Testis (tissue), 3 donors: ENCODE measurements around the gene CEP152. TPM values are rescaled to one million over a fixed set of nuclear protein-coding genes. Genes with fewer than 3 reads are reported as not detected.
A peak's percentile ranks its signal among the peaks of the same experiment; 100 is the strongest.

Experiments used
- DNase-seq: peaks from one replicate; pipeline ENCODE4 v3.0.0-alpha.2; 2019
- H3K27ac ChIP-seq, 2 donors: fragments of 200-600 bp; sonication (generic); one replicate each; pipeline ENCODE4 v1.5.1; 2019
- H3K27me3 ChIP-seq: fragments of 200-600 bp; sonication (generic); one replicate; pipeline ENCODE4 v1.5.1; 2019
- H3K36me3 ChIP-seq: fragments of 200-600 bp; sonication (generic); one replicate; pipeline ENCODE4 v1.5.1; 2017; ENCODE audit warnings: low read depth; ENCODE audit errors: missing control alignments
- H3K4me1 ChIP-seq: fragments of 200-600 bp; sonication (generic); one replicate; pipeline ENCODE4 v1.5.1; 2019
- H3K4me3 ChIP-seq, 2 donors: fragments of 200-600 bp; sonication (generic); one replicate each; pipeline ENCODE4 v1.5.1; 2017 to 2019
- H3K9me3 ChIP-seq: fragments of 200-600 bp; sonication (generic); one replicate; pipeline ENCODE4 v1.5.1; 2017
- CTCF ChIP-seq, 3 experiments: fragments of 450-650 bp in 2 of 3; fragments of 200-600 bp in 1 of 3; sonication (generic) in 1 of 3; IDR thresholded peaks; one replicate each; pipeline ENCODE4 v1.5.1; 2016 to 2019; ENCODE audit warnings: antibody characterized with exemption in 3 of 3, mild to moderate bottlenecking in 2 of 3, moderate library complexity in 1 of 3
- POLR2A ChIP-seq: fragments of 450-650 bp; IDR thresholded peaks from one replicate; pipeline ENCODE4 v1.6.1; 2017; ENCODE audit warnings: antibody characterized with exemption, mild to moderate bottlenecking, moderate library complexity
- WGBS, 2 donors: methylation state at CpG; one replicate each; pipeline ENCODE4 v1.1.5; 2018; 5-methylcytosine and 5-hydroxymethylcytosine counted together
- intact Hi-C: fragments of 100-400 bp; cut with DNase I; formaldehyde crosslinking; loops from one replicate; pipeline ENCODE4 v1.15.1; 2023; ENCODE audit warnings: low total_unique reads
- polyA plus RNA-seq: library from polyadenylated mRNA; stranded (reverse); fragments of 350-450 nt; fragmentation: Illumina TruSeq; extraction: RNeasy Lipid Tissue Mini Kit (QIAGEN cat#74804); gene quantifications from one replicate; pipeline ENCODE4 v1.2.3, GENCODE V29; 2014; ENCODE audit warnings: low read depth, low replicate concordance; ENCODE audit not compliant: insufficient read depth
- total RNA-seq, 2 donors: library from RNA; depleted of rRNA; stranded (reverse); fragments of >200 nt; gene quantifications; one replicate each; pipeline ENCODE4 v1.2.3, GENCODE V29; 2016

CEP152 gene
- total and polyA plus RNA-seq, 3 donors from 2014 or later = 11.5 to 66.3 (median 34.7) TPM

- no peaks in the 10 kb centered on the region for H3K27me3 ChIP-seq
- intact Hi-C loops = no loop called here
- no peaks in the 10 kb centered on the region for H3K9me3 ChIP-seq
- H3K4me1 ChIP-seq = peaks cover 6% of the 10 kb centered on the region
- TF ChIP-seq CTCF (IDR thresholded peaks at IDR 0.05) = no peak
- no peak for TF ChIP-seq POLR2A
- peak; percentile 61 for DNase-seq
- H3K27ac ChIP-seq = no peak overlapping the region
- H3K36me3 ChIP-seq = no peaks in the 10 kb centered on the region
- no peak overlapping the region for H3K4me3 ChIP-seq
- WGBS, 2 donors = 50 to 78% methylated on average over 6 of the region's 6 CpGs
Observed at GRCh38 chr15:48842501-48842900, 31.6 kb upstream of the CEP152 start.

DNA sequence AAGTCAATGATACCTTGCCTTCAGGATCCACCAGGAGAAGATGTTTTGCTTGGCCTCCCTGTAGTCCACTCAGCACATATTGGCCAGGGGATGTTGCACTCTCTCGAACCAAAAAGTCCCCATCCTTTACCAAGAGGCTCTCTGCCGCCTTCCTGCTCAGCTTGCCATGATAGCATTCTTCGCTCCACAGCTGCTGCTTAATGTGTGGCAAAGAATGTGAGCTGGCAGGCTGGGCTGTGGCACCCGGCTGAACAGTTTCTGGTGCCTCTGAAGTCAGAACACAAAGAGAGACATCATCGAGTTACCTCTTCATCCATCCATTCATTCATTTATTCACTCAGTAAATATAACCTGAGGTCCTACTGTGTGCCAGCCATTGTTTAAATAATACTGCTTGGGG, 23.9 kb upstream of the CEP152 start:
- 91 to 95% methylated on average over 5 of the region's 5 CpGs for WGBS, 2 donors
- H3K4me1 ChIP-seq = no peaks in the 10 kb centered on the region
- TF ChIP-seq CTCF (IDR thresholded peaks at IDR 0.05) (no peak), POLR2A (no peak)
- H3K27me3 ChIP-seq = no peaks in the 10 kb centered on the region
- intact Hi-C loops = no loop called here
- H3K36me3 ChIP-seq = no peaks in the 10 kb centered on the region
- no peak overlapping the region for H3K4me3 ChIP-seq
- no peaks in the 10 kb centered on the region for H3K9me3 ChIP-seq
- no peak for DNase-seq
- no peak overlapping the region for H3K27ac ChIP-seq

DNA sequence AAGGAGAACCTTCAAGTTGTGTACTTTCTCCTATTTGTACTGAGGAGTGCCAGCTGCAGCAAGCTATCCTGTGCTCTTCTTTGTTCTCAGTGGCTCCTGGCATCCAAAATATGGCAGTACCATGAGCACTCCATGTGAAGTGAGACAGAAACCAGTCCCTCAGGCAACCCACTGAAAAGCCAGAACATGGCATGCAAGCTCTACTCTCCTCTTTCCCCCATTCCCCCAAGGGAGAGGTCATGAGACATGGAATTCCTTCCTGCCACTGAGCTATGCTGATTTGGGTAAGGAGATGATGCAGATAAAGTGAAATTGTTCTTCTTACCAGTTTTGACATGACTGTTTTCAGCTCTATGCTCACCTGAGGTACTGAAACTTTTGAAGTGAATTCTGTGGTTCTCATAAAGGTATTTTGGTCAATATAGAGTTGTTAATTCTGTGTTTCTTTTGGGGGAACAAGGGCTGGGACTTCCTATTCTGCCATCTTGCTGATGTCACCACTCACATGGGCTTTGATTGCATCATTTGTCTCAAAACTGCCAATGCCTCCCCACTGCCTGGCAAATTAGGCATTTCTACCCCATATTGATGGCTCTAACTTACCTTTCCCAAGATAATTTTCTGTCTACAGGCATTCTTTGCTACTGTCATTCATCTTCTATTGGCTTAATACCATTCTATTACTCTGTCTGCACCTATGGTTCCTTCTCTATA, 22.8 kb upstream of the CEP152 start:
- intact Hi-C loops = no loop called here
- Histone ChIP-seq H3K9me3 (no peaks in the 10 kb centered on the region), H3K27me3 (no peaks in the 10 kb centered on the region), H3K4me3 (no peak overlapping the region), H3K4me1 (no peaks in the 10 kb centered on the region), H3K27ac (no peak overlapping the region), H3K36me3 (no peaks in the 10 kb centered on the region)
- no peak for DNase-seq
- TF ChIP-seq POLR2A = no peak
- no peak for TF ChIP-seq CTCF (IDR thresholded peaks at IDR 0.05)

GRCh38 chr15:48832648-48833047, 21.8 kb upstream of the CEP152 start:
- intact Hi-C loops = no loop called here
- TF ChIP-seq CTCF (IDR thresholded peaks at IDR 0.05) (no peak), POLR2A (no peak)
- no peaks in the 10 kb centered on the region for H3K9me3 ChIP-seq

GRCh38 chr15:48828906-48829305, 18.0 kb upstream of the CEP152 start:
- no peaks in the 10 kb centered on the region for H3K9me3 ChIP-seq
- H3K4me1 ChIP-seq = no peaks in the 10 kb centered on the region
- H3K27ac ChIP-seq = no peak overlapping the region
- no peaks in the 10 kb centered on the region for H3K36me3 ChIP-seq
- intact Hi-C loops = no loop called here
- no peak for DNase-seq
- TF ChIP-seq CTCF (IDR thresholded peaks at IDR 0.05) = no peak
- TF ChIP-seq POLR2A = no peak
- no peaks in the 10 kb centered on the region for H3K27me3 ChIP-seq
- H3K4me3 ChIP-seq = no peak overlapping the region

More at GRCh38 chr15:48832648-48833047, 21.8 kb upstream of the CEP152 start:
- Histone ChIP-seq H3K27me3 (no peaks in the 10 kb centered on the region), H3K4me3 (no peak overlapping the region), H3K36me3 (no peaks in the 10 kb centered on the region), H3K27ac (no peak overlapping the region), H3K4me1 (no peaks in the 10 kb centered on the region)
- DNase-seq = no peak
